Astrocyte (in vitro differentiated cells and primary cell): Measurements from ENCODE around the gene PTTG1.

Source experiments
- EZH2 ChIP-seq: IDR thresholded peaks from 2 replicates; pipeline ENCODE4 v1.6.1; 2012; ENCODE audit warnings: mild to moderate bottlenecking, low read length, inconsistent platforms; ENCODE audit not compliant: insufficient read depth
- TF ChIP-seq, protein P1 (sequence below): IDR thresholded peaks from 2 replicates; pipeline ENCODE4 v1.5.1; 2011; ENCODE audit warnings: low read depth, mild to moderate bottlenecking, inconsistent platforms, low read length, moderate library complexity; ENCODE audit not compliant: insufficient read depth

- no peak for TF ChIP-seq EZH2
- TF ChIP-seq, protein P1, sequence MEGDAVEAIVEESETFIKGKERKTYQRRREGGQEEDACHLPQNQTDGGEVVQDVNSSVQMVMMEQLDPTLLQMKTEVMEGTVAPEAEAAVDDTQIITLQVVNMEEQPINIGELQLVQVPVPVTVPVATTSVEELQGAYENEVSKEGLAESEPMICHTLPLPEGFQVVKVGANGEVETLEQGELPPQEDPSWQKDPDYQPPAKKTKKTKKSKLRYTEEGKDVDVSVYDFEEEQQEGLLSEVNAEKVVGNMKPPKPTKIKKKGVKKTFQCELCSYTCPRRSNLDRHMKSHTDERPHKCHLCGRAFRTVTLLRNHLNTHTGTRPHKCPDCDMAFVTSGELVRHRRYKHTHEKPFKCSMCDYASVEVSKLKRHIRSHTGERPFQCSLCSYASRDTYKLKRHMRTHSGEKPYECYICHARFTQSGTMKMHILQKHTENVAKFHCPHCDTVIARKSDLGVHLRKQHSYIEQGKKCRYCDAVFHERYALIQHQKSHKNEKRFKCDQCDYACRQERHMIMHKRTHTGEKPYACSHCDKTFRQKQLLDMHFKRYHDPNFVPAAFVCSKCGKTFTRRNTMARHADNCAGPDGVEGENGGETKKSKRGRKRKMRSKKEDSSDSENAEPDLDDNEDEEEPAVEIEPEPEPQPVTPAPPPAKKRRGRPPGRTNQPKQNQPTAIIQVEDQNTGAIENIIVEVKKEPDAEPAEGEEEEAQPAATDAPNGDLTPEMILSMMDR: no peak
These were observed 45.4 kb downstream of the PTTG1 start for GRCh38 chr5:160466889-160467554.
